NCI-H1092 treated with DMSO at 0.1 percent for 48 hours (cell line): ENCODE results near the gene TMEM106C.

Experiments
- DNase-seq: peaks from one replicate; lab custom pipeline; 2025; lab: John Stamatoyannopoulos, UW

The TMEM106C gene, protein sequence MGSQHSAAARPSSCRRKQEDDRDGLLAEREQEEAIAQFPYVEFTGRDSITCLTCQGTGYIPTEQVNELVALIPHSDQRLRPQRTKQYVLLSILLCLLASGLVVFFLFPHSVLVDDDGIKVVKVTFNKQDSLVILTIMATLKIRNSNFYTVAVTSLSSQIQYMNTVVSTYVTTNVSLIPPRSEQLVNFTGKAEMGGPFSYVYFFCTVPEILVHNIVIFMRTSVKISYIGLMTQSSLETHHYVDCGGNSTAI

DNA sequence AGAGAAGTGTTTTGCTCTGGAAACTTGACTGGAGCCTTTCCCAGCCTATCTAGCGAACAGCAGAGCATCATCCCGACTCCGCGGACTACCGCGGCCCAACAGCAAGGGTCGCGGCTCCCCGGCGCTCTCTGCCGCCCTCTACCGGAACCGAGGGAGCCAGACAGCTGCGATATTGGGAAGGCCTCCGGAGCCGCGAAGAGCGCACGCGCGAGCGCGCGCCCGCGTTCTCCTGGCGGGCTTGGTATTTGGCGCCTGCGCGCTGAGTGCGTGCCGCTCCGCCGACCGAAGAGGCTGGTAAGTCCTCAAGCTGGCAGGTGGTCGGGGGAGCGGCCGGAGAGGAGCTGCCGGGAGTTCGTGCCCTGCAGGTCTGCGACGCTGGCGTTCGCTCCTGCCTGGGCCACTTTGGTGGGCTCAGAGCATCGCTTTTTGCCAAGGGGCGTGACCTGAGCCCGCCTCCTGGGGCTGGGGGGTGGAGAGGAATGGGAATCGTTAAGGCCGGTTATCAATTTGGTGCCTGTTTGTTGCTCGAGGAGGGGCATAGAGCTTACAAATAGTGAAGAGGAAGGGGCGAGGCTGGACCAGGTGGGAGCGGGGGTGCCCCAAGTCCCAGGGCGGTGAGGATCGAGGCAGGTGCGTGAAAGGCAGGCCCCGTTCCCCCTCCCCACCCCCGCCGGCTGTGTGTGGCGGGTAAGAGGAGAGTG is at the start of gene TMEM106C:
Gene TMEM106C (plus strand): TSS at position 257 of the 701 bp plus-strand sequence. CDS start 641 bp downstream, outside the sequence.
- peak; percentile 99 for DNase-seq

DNA sequence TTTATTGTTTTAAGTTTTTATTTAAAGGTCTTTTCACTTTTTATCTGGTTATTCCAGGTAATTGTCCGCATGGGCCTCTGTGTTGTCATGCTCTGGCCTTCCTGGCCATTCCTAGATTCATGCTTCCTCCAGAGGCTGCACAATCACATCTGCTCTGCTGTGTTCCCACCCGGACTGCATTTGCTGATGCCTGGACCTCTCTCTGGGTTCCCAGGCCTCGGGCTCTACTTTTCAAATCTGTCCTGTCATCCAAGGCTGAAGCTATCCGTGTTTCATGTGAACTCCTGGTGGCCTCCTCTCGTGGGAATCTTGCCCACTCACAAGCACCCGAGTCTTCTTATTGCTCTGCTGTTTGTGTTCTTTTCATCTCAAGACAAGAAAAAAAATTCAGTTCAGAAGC is 42.5 kb upstream of the TMEM106C start:
- no peak for DNase-seq

DNA sequence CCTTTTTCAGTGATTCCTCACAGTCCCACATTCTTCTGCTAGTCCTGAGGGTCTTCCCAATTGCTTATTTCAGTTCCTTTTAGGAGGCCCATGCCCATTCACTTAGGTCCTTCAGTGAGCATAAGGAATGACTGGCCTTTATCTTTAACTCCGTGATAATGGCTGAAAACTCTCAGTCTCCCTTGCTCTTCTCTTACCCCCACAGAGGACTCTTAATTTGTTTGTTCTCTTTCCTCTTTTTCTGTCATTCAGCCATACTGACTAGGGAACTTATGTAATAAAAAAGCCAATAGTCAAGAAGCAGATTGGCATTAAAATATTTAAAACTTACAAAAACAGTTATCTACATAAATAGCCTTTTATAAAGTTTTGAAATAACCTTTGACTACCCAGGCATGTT is 41.5 kb upstream of the TMEM106C start:
- DNase-seq, result no peak

DNA sequence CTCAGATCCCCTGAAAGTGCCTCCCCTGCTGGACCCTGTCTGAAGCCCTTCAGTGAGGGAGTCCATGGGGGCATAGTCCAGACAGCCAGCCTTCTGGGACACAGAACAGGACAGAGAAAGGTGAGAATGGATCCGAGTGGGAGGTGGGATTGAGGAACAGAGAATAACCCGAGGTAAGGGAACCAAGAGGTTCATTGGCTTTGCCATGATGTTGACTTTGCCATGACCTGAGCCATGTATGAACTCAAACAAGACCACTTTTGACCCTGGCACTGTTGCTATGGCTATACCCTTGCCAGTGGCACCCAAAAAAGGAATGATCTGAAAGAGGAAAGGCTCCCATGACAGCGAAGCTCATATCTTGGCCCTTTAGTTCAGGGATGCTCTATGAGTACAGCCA is 36.0 kb upstream of the TMEM106C start:
- no peak for DNase-seq

DNA sequence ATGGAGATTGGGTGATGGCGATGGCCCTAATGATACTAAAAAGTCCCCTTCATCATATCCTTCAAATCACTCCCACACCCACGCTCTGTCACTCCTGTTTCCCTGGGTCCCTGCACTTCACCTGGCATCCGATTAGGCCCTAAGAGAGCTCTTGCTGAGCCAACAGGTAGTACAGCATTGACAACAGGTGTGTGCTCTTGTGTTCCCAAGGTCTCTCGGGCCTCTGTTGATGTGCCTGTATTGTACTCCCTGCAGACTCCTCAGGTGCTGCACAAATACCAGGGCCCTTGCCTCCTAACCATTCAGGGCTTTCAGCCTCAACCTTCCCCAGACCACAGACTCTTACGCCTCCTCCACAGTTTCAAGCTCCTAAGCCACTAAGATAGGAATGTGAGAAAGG is 32.8 kb upstream of the TMEM106C start:
- DNase-seq, result no peak

DNA sequence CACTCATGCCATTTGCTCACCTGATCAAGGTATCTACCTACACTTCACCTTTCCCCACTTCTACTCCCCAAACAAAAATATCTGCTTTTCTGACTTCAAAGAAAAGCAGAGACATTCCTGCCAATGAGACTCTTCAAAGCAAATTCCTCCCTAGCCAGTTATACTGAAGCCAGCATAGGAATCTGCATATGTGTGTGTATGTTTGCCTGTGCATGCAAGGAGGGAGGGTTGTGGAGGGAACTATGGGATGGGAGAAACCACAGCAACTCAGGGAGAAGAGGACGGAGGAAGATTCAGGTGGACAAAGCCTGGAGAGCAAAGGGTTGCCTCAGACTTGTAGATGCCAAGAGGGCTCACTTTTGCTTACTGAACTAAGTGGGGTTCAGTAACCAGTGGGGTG is 32.2 kb upstream of the TMEM106C start:
- no peak for DNase-seq

DNA sequence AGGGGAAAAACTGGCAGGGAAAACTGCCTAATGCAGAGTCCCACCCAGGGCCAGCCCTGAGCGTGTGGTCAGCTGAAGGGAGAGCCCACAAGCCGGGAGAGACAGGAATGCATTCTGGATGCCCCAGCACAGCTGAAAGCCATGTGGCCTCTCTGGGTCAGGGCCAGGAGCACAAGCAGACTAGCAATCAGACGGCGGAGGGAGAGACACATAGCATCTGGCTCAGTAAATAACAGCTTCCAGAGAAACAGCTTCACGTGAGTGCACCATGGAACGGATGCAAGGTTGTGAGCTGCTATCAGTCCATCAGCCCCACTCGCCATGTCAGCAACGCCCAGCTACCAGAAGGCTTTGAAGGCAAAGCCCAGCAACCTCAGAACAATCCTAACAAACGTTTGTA is 28.2 kb upstream of the TMEM106C start:
- DNase-seq, result no peak

DNA sequence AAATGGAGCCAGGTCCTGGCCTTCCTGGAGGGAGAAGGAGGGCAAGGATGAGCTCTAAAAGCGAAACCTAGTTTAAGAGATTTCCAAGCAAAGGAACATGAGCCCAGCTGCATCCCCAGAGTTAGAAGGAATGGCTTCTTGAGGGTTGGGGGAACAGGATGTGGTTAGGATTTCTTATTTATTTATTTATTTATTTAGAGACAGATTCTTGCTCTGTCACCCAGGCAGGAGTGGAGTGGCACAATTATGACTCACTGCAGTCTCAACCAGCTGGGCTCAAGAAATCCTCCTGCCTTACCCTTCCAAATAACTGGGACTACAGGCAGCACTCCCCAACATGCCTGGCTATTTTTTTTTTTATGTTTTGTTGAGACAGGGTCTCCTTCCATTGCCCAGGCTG is 25.3 kb upstream of the TMEM106C start:
- no peak for DNase-seq

DNA sequence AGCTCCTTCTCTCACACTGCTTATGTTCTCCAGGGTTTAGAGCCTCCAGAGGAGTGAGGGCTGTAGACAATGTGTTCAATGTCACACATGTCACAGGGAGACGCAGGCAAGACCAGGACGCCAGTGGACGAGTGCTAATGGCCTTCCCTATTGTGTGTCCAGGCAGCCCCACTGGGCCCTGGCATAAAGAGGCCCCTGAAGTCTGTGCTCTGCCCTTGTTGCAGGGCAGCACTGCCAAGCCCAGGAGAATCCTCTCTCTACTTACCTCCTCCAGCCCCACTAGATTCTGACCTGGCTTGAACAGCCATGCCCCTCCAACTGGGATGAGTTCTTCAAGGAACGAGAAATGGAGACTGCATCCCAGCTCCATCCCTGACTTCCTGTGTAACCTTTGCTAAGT is 24.8 kb upstream of the TMEM106C start:
- no peak for DNase-seq

DNA sequence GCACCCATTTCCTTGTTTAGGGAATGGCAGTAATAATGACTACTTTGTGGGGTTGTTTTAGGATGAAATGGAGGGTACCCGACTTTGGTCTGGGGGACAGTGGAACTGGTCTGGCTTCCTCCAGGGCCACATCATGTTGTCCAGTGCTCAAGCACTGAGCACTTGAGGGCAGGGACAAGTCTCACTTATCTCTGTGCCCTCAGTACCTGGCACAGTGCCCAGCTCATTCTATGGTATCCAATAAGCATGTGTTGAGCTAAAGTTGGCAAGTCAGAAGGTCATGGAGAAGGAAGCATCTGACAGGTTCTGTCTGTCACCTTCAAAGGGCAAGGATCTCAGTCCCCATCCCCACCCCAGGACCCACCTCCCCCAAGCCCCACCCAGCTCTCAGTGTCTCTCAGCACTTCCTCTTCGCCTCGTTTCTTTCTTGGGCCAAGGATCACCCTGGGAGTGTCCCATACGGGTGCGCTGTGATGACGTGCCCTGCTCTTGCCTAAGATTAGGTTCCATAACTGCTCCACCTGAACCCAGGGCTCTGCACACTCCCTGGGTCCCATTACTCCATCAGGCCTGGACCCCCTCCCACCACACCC is 24.3 kb upstream of the TMEM106C start:
- DNase-seq, result no peak

DNA sequence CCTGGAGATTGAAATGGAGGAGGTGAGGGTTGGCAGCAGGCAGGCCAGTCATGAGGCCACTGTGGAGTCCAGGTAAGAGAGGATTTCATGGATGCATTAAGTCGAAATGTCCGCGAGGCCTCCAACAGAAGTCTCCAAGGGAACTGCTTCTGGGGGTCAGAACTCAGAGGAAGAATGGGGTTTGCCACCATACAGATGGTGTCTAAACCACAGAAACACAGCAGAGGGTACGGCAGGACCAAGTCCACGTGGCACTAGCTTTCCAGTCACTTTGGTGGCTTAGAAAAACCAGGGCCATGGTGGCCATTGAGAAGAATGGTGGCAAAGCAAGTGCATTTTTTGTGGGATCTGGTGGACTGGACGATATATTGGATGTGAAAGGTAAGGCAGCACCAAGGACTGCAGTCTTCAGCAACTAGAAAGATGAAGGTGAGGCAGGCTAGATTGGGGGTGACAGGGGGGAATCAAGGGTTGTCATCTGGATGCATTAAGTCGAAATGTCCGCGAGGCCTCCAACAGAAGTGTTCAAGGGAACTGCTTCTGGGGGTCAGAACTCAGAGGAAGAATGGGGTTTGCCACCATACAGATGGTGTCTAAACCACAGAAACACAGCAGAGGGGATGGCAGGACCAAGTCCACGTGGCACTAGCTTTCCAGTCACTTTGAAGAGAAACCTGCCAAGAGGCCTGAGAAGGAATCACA is 22.5 kb upstream of the TMEM106C start:
- no peak for DNase-seq

DNA sequence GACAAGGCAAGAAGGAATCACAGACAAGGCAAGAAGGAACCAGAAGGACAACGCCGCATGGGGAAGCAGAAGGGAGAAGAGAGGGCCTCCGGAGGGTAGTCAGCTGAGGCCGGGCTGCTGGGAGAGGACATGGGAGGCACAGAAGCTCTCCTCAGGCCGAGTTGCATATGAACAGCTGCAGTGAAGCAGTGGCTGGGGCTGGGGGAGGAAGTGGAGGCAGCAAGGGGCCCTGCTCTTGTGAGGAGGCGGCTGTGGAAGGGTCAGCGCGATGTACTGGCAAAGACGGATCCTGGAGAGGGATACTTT is 22.0 kb upstream of the TMEM106C start:
- no peak for DNase-seq

DNA sequence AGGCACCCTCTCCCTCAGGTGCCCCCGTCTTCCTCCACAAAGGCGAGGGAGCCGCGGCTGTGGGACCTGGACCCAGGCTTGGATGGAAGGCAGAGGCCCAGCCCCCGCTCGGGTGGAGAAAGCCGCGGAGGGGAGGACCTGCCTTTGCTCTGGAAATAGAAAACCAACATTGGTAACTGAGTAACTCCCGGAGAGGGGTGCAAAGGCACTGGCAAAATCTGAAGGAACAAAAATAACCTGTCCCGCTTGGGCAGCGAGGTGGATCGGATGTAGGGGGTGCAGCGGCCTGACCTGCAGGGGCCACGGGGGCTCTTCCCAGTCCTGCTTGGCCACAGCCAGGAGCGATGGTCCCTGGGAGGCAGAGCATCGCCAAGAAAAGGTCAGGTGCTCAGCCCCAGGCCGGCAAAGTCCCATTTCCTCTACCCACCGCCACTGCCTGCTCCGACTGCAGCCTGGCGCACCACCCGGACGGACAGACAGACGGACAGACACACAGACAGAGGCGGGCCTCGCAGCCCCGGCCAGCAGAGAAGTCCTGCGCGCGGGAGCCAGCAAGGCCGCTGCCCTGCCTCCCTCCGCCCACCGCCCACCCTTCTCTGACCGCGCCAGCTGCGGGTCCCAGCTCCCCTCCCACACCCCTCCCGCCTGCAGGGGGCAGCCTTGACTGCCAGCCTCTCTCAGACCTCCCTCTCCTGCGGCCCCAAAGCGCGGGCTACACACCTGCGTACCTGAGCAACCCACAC is 21.4 kb upstream of the TMEM106C start:
- peak; percentile 17 for DNase-seq

DNA sequence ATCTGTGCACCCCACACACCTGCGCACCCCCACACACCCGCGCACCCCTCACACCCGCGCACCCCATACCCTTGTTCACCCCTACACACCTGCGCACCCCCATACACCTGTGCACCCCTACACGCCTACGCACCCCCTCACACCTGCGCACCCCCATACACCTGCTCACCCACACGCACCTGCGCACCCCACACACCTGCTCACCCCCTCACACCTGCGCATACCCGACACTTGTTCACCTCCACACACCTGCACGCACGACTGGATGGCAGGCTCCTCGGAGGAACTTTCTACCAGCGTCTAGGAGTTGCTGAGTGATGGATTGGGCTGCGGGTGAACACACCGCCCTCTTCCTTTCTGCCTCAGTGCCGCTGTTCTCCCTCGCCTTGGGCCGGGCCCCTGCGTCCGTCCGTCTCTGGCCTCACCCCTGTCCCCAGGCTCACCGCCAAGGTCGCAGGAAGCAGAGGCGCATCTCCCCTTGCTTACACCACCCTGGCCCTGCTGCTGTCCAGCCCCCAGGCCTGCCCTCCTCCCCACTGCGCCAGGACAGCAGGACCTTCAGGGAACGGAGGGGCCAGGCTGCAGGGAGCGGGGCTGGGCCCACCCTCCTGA is 20.7 kb upstream of the TMEM106C start:
- no peak for DNase-seq

DNA sequence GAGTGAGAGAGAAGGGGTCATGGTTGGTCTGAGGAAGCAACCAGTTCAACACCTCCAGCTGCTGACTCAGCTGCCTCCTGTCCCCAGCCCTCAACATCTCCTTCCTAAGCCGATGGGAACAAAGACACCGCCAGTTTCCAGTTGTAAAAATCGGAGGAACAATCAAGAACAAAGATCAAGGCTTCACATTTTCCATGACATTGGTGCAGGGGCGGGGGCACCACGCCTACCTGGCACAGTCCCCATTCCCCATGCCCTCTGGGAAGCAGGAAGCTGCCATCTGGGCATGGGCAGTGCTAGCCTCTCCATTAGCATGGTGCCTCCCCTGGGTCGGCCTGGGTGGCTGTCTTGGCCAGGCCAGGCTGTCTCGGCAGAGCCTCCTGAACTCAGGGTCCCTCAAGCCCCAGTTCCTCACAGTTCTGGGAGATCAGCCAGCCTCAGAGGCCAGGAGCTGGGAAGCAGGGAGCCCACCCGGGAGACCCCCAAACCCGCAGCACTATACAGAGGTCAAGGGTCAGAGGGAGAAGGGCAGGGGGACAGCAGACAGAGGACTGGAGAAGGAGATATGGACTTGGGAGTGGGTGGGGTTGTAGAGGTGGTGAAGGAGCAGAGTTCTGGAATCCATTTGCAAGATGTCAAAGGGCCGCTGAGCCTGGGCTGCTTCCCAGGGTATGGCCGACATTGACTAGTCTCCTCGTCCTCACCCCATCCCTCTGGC is 19.6 kb upstream of the TMEM106C start:
- no peak for DNase-seq

DNA sequence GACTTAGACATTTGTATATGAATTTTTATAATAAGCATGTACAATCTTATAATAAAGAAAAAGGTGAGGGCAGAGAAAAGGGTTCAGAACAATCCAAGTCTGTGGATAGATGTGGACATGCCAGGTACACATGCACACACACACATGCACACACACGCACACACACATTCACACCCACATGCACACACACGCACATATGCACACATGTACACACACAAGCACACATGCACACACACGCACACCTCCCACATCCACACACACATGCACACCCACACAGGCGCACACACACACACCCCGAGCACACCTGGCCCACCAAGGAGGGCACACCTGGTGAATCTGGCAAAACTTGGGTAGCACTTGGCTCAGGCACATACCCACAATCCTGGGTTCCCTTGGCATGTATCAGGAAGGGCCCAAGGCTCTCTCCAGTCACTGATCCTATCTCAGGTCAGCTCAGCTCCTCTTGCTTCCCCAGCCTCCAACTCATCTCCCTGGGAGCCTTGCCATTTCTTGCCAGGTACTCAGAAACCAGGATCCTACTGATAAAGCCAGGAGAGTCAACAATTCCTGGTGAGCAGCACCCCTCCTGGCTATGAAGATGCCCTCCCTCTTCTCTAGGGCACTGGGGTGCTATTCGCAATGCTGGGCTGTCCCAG is 18.6 kb upstream of the TMEM106C start:
- DNase-seq, result no peak

DNA sequence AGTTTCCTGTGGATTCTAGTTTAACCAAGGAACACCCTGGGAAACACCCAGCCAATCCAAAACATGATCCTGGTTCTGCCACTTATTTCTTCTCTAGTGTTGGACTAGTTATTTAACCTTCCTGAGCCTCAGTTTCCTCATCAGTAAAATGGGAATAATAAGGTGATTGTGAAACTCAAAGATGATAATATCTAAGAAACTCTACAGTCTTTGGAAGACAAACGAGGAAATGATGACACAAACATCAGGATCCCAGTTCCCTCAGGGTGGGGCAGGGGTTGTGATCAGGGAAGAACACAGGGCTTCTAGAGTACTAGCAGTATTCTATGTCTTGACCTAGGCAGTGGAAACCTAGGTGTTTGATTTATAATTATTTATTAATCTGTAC is 18.1 kb upstream of the TMEM106C start:
- DNase-seq, result no peak

DNA sequence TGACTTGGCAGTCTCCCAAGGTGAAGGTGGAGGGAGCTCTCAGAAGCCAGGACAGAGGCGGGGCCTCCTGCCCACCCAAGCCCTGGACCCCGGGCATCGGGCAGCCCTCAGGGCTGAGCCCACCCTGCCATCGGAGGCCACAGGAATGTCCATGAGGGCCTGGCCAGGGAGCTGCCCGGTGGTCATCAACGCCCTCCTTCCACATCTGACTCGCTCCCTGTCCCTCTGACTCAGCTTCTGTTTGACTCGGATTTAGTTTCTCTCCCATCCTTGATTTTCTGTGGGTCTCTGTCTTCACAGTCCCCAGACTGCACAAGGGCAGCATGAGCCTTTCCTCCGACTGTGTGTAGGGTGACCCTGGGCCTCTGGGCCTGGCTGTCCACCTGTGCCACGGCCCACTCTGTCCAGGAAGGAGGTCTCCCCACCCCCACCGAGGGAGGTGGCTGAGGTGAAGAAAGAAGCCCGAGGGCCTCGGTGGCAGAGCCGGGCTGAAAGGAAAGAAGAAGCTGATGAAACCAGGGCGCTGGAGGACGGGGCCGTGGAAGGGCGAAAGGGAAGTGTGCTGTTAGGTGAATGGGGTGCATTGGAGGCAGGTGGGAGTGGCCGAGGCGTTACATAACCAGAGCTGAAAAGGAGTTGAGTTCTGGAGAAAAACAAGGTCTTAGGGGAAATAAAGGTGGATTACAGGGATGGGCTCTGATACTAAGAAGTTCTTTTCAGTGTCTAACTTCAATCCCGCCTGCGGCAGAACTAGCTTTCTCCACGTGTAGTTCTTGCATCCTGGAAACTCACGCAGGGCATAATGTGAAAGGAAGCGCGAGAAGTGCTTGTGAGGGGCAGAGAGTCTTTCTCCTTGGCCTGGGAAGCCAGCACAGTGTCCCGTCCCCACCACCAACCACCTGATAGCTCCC is 16.7 kb upstream of the TMEM106C start:
- no peak for DNase-seq

DNA sequence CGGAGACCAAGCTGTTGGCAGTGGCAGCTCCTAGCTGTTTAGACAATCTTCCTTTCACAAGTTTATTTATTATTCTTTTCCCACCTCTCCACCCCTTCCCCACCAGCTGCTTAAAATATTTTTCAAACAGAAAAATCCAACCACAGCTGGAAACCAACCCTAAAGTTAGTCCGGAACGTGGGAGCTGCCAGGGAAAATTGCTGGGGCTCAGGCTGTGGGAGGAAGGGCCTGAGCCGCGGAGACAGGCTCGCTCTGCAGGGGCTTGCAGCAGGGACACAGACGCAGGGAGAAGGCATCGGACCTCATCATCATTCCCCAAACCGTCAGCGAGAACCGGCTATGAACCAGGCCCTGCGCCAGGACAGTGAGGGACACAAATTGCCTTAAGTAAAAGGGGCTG is 16.1 kb upstream of the TMEM106C start:
- DNase-seq, result no peak
